Osteoblast (primary cell): Measurements from ENCODE around the gene IGFBP2. TPM values are rescaled to one million over a fixed set of nuclear protein-coding genes. Genes with fewer than 3 reads are reported as not detected.

Experiments used
- DNase-seq: peaks from one replicate; pipeline ENCODE4 v3.0.0; 2011; ENCODE audit warnings: low spot score, mixed read lengths; ENCODE audit not compliant: insufficient read length; ENCODE audit errors: missing footprints
- H2AFZ ChIP-seq: 2 replicates; pipeline ENCODE4 v1.6.0; 2011; ENCODE audit warnings: mild to moderate bottlenecking, low read length
- H3K27ac ChIP-seq: 2 replicates; pipeline ENCODE4 v1.5.1; 2011; ENCODE audit warnings: mild to moderate bottlenecking, low read depth, low read length, moderate library complexity
- H3K27me3 ChIP-seq: 2 replicates; pipeline ENCODE4 v1.6.0; 2012; ENCODE audit warnings: mild to moderate bottlenecking, control low read depth, inconsistent platforms, low read length, moderate library complexity; ENCODE audit not compliant: insufficient read depth
- H3K36me3 ChIP-seq: 2 replicates; pipeline ENCODE4 v1.5.1; 2011; ENCODE audit warnings: mild to moderate bottlenecking, low read length, control low read depth, moderate library complexity; ENCODE audit not compliant: insufficient read depth
- H3K4me1 ChIP-seq: 2 replicates; pipeline ENCODE4 v1.5.1; 2011; ENCODE audit warnings: mild to moderate bottlenecking, low read length, control low read depth, moderate library complexity; ENCODE audit not compliant: insufficient read depth
- H3K4me2 ChIP-seq: 2 replicates; pipeline ENCODE4 v1.6.0; 2011; ENCODE audit warnings: mild to moderate bottlenecking, low read length; ENCODE audit not compliant: insufficient read depth
- H3K4me3 ChIP-seq: fragments of 200-600 bp; sonication (generic); 3 replicates; pipeline ENCODE4 v1.5.1; 2012; ENCODE audit warnings: mild to moderate bottlenecking, low read length, inconsistent platforms; ENCODE audit not compliant: insufficient read depth
- H3K79me2 ChIP-seq: 2 replicates; pipeline ENCODE4 v1.6.0; 2012; ENCODE audit warnings: mild to moderate bottlenecking, low read length, control low read depth, inconsistent platforms; ENCODE audit not compliant: insufficient read depth
- H3K9me3 ChIP-seq: 2 replicates; pipeline ENCODE4 v1.5.1; 2011; ENCODE audit warnings: low read depth, low read length, control low read depth
- H4K20me1 ChIP-seq: 2 replicates; pipeline ENCODE4 v1.6.0; 2012; ENCODE audit warnings: mild to moderate bottlenecking, low read length, control low read depth; ENCODE audit not compliant: insufficient read depth
- CTCF ChIP-seq: IDR thresholded peaks from 2 replicates; pipeline ENCODE4 v1.5.1; 2011; ENCODE audit warnings: mild to moderate bottlenecking, low read depth, low read length, moderate library complexity; ENCODE audit errors: extremely low read depth
- total RNA-seq: library from RNA; depleted of rRNA; stranded (reverse); fragments of >200 nt; gene quantifications from 2 replicates; pipeline ENCODE4 v1.2.3, GENCODE V29; 2012

Gene IGFBP2
- total RNA-seq, 1 donor, result 11.2 TPM

- peak; percentile 63 for DNase-seq
- no peak for TF ChIP-seq CTCF
- no peak overlapping the region for H3K4me3 ChIP-seq
- H3K79me2 ChIP-seq, result peaks cover 4% of the 10 kb centered on the region
- H3K4me1 ChIP-seq, result peaks cover 14% of the 10 kb centered on the region
- H3K27ac ChIP-seq, result no peak overlapping the region
- no peak overlapping the region for H3K4me2 ChIP-seq
- H4K20me1 ChIP-seq, result no peaks in the 10 kb centered on the region
- no peak overlapping the region for H2AFZ ChIP-seq
- no peaks in the 10 kb centered on the region for H3K9me3 ChIP-seq
- peaks cover 15% of the 10 kb centered on the region for H3K36me3 ChIP-seq
- H3K27me3 ChIP-seq, result peaks cover 4% of the 10 kb centered on the region
Measured at GRCh38 chr2:216663106-216663505, 29.9 kb downstream of the IGFBP2 start.

DNA sequence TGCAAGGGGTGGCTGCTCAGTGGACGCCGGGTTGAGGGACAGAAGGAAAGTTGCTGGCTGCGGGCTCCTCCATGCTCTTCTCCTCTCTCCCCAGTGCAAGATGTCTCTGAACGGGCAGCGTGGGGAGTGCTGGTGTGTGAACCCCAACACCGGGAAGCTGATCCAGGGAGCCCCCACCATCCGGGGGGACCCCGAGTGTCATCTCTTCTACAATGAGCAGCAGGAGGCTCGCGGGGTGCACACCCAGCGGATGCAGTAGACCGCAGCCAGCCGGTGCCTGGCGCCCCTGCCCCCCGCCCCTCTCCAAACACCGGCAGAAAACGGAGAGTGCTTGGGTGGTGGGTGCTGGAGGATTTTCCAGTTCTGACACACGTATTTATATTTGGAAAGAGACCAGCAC is 30.6 kb downstream of the IGFBP2 start:
- no peak overlapping the region for H3K4me3 ChIP-seq
- DNase-seq, result peak; percentile 17
- H3K27me3 ChIP-seq, result peaks cover 6% of the 10 kb centered on the region
- no peaks in the 10 kb centered on the region for H3K9me3 ChIP-seq
- peaks cover 15% of the 10 kb centered on the region for H3K36me3 ChIP-seq
- no peak overlapping the region for H2AFZ ChIP-seq
- H3K27ac ChIP-seq, result no peak overlapping the region
- no peak for TF ChIP-seq CTCF
- no peak overlapping the region for H3K4me2 ChIP-seq
- H3K4me1 ChIP-seq, result peaks cover 14% of the 10 kb centered on the region
- H4K20me1 ChIP-seq, result no peaks in the 10 kb centered on the region
- peaks cover 2% of the 10 kb centered on the region for H3K79me2 ChIP-seq

GRCh38 chr2:216664593-216665034 is 31.4 kb downstream of the IGFBP2 start:
- H3K4me3 ChIP-seq, result no peak overlapping the region
- H3K27me3 ChIP-seq, result peaks cover 6% of the 10 kb centered on the region
- H3K79me2 ChIP-seq, result no peaks in the 10 kb centered on the region
- H3K36me3 ChIP-seq, result peaks cover 15% of the 10 kb centered on the region
- H2AFZ ChIP-seq, result no peak overlapping the region
- H3K4me1 ChIP-seq, result peaks cover 14% of the 10 kb centered on the region
- TF ChIP-seq CTCF, result no peak
- no peak overlapping the region for H3K27ac ChIP-seq
- H3K9me3 ChIP-seq, result no peaks in the 10 kb centered on the region
- no peaks in the 10 kb centered on the region for H4K20me1 ChIP-seq
- peak; percentile 91 for DNase-seq
- no peak overlapping the region for H3K4me2 ChIP-seq

DNA sequence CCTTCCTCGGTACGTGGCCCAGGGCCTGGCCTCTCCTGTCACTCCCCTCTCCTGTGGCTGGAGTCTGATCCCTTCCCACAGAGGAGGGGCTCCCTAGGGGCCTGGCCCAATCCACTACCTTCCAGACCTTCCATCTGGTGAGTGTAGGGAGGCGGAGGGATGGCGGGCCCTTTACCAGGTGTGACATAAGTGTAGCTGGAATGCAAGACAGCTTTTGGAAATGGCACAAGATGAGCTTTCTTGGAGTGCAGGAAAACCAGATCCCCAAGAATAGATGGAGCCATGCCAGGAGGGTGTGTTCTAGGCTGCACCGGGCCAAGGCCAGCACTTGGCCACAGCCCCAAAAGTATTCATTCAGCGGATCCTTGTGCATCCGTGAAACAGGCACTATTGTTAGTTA is 32.0 kb downstream of the IGFBP2 start:
- TF ChIP-seq CTCF, result no peak
- H3K9me3 ChIP-seq, result no peaks in the 10 kb centered on the region
- no peak overlapping the region for H3K27ac ChIP-seq
- H4K20me1 ChIP-seq, result no peaks in the 10 kb centered on the region
- H3K4me2 ChIP-seq, result no peak overlapping the region
- peak; percentile 79 for DNase-seq
- H3K4me1 ChIP-seq, result peaks cover 14% of the 10 kb centered on the region
- H3K27me3 ChIP-seq, result peaks cover 9% of the 10 kb centered on the region
- H3K79me2 ChIP-seq, result no peaks in the 10 kb centered on the region
- no peak overlapping the region for H2AFZ ChIP-seq
- peaks cover 15% of the 10 kb centered on the region for H3K36me3 ChIP-seq
- no peak overlapping the region for H3K4me3 ChIP-seq
